GM18499 (cell line): ENCODE data around the gene PLPP2.

ENCODE experiments used
- ATAC-seq: cut with Tn5 transposase; IDR thresholded peaks from one replicate; pipeline ENCODE4 v1.9.1; 2021; ENCODE audit warnings: moderate number of reproducible peaks; ENCODE audit not compliant: insufficient read depth, unreplicated experiment

The PLPP2 gene

DNA sequence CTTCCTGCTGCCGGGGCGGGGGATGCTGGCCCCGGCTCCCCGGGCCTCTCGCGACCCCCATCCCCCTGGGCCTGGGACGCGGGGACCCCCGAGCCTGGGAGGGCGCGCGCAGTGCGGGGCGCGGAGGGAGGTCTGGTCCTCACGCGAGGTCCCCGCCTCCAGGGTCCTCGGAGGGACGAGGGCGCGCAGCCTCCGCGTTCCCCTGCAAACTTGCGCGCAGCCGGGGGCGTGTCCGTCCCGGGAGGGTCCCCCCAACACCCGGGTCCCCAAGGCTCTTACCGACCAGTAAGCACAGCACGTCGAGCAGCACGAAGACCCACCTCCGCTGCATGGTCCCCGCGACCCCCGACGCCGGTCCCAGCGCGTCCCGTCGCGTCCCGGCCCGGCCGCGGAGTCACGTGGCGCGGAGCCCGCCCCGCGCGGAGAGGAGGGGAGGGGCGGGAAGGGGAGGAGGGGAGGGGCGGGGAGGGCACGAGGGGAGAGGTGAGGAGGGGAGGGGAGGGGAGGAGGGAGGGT, at the start of gene PLPP2:
Gene PLPP2, minus strand, starts transcription at position 398 of the 516 bp plus-strand sequence. Its CDS starts 67 bp downstream, at position 331.
- no peak for ATAC-seq

DNA sequence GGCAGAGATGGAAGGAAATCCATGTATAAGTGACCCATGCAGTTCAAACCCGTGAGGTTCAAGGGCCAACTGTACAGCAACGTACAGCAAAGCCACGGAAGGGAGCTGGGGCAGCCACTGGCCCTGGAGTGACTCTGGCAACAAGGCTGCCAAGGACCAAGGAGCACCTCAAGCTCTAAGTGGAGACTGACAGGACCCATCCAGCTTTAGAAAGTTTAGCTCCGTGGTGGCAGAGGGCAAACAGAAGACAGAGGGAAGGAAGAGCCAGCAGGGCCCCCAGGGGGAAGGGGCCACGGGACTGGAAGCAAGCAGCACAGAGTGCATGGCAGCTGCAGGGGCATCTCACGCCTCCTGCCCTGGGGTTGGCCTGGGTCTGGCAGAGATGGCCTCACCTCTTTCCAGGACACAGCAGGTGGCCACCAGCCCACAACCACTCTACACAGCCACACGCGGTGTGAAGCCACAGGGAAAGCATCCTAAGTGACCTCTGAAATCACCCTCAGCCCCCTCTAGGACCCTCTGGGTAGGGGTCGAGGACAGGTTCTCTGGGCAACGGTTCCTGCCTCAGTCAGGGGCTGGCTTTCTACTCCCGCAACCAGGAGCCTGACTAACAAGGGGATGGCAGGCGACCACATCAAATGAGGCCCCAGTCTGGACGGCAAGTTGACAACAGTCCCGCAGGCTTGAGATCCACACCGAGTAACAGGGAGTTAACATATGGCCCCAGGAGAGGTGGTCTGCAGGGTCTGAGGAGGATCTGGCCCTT, 49.6 kb upstream of the PLPP2 start:
- no peak for ATAC-seq

DNA sequence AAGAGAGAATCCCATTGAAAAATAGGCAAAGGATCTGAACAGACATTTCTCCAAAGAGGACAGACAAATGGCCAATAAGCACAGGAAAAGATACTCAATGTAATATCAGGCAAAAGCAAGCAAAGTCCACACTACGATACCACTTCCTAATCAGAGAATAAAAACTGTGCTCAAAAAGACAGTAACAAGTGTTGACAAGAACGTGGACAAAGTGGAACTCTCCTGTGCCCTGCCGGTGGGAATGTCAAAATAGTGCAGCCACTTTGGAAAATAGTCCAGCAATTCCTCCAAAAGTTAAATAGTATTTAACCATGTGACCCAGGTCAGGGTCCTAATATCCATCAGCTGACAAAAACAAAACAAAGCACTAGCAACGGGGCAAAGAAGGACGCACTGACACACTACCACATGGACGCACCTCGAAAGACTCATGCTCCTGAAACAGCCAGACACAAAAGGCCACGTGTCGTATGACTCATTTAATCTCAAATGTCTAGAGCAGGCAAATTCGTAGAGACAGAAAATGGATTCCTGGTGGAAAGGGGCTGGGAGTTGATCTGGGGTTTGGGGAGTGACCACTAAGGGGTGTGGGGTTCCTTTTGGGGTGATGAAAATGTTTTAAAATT, 48.2 kb upstream of the PLPP2 start:
- ATAC-seq = no peak

DNA sequence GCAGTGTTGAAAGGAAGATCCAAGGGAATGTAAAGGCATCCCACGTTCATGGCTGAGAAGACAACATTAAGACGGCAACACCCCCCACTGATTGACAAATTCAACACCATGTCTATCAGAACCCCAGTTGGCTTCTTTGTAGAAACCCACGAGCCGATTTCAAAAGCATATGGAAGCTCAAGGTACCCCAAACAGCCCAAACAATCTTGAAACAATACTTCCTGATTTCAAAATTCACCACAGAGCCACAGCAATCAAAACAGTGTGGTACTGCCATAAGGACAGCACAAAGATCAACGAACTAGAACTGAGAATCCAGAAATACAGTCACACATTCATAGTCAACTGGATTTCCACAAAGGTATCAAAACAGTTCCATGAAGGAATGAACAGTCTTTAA, 47.2 kb upstream of the PLPP2 start:
- ATAC-seq = no peak

DNA sequence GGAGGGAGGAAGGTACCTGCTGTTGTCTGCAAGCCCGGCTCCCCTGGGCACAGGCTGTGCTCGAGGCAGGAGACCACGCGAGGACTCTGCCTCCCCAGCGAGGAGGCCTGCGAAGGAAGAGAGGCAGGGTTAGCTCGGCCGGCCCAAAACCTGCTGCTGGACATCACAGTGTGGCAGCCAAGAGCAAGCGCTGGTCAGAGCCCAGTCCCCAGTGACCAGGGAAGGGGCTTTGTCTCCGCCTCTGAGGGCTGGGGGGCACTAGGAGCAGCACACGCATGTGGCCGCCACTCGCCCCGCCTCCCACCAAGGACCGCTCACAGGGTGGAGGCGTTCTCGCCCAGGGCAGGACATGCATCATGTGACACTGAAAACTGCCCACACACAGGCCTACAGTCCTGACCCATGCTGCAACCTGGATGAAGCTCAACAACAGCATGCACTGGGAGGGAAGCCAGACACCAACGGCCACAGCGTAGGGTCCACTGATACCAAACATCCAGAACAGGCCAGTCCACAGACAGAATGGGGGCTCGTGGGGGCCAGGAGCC, 44.9 kb upstream of the PLPP2 start:
- ATAC-seq = no peak

DNA sequence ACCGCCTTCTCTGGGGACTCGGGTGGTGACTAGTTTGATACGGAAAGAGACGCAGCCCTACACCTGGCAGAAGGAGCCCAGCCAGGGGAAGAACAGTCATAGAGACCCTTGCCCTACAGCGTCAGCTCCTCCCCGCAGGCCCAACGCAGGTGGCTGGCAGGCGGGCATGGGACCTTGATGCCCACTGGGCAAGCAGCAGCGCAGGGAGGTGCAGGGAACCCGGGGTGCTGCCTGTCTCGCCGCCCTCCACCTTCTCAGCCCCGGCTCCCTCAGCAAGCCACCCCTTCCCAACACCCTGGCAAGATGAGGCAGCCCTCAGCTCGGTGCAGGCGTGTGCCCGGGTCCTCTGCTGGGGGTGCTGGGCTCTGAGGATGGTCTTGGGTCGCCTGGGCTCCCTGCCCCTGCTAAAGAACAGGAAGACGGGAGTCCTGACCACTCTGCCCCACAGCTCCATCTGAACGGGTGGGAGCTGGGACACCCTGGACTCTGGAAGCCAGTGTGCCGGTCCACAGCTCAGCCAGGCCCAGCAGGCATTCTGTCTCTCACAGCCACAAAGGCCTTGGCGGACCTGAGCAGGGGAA, 44.4 kb upstream of the PLPP2 start:
- no peak for ATAC-seq

DNA sequence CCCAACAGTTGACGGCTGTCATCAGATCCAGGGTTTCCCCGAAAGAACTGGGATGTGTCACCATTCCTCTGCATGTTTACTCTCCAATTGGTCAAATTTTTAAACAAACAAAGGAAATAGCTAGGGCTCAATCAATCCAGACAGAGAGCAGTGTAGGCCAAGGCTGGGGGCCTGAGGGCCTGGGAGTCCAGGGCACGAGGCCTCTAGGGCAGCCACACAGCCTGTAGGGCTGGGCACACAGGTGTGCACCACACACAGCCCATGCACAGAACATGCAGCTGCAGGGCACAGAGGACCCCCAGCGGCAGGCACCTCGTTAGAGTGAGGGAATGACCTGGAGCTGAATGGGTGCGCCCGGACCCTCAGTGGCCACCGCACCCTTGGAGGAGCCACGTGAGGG, 43.9 kb upstream of the PLPP2 start:
- no peak for ATAC-seq

DNA sequence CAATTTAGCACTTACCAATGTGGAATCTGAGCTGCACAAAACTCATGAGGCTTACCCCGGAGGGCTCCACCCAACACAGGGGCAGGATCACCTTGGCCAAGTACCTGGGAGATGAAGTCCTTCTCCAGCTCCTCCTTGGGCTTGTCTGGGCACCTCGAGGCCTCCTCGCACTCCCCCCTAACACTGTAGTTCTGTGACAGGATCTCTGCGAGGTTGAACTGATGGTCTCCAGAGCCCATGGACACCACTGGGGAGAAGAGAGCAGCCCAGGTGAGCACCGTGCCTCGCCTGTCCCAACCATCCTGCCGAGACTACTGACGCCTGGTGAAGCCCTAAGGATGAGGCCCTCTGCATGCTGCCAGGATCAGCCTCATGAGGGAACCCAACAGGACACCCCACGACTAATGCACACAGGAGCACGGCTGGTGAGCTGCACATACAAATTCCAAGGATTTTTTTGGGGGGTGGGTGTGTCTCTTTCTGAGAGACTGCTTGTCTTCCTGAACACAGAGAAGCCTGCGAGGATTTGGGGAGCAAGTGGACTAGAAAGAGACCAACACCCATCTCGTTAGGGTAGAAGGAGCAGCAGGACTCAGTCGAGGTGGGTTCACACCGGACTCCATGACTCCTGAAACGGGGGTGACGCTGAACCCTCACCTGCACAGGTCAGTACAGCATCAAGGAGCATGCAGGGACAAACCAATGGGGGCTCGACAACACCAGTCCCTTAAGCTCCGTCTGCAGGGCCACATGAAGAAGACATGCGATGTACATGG, 43.3 kb upstream of the PLPP2 start:
- no peak for ATAC-seq

DNA sequence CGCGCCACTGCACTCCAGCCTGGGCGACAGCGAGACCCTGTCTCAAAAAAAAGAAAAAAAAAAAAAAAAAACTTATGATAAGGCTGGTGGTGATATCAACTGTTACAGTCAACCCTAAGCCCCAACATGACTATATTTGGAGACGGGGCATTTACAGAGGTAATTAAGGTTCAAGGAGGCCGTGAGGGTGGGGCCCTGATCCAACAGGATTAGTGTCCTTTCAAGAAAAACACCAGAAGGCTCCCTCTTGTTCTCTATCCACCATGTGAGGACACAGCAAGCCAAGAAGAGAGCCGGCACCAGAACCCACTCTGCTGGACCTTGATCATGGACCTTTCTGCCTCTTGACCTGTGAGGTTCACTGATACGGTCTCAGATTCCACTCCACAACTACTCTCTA, 39.3 kb upstream of the PLPP2 start:
- no peak for ATAC-seq

DNA sequence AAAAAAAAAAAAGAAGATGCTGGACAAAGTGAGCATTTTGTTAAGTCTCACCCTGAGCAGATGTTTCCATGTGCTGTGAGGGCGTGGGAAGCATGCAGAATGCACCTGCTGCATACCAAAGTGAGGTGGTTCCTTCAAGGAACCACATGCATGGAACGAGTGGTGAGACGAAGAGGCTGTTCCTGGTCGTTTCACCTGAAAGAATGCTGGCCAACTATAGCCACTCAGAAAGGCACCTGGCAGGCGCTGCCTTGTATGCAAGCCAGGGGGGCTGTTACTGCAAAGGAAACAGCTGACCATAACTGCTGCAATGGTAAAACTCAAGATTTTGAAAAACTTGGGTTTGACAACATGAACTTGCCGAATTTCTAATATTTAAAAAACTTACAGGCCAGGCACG, 38.7 kb upstream of the PLPP2 start:
- no peak for ATAC-seq

DNA sequence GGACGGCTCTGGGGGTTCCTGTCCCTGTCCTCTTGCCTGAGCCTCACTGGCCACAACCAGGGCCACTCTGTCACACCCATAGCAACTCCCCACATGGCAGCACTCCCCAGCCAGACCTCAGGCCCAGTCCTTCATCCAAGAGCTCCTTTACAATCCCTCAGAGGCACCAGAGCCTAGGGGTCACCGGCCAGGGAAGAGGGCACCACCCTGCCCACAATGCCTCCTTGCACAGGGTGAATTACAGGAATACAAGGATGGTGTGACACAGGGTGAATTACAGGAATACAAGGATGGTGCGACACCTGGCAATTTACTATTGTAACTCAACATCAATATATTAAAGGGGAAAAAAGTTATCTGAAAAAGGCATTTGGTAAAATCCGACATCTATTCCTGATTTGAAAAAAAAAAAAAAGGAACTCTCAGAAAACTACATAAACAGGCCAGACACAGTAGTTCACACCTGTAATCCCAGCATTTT, 36.9 kb upstream of the PLPP2 start:
- no peak for ATAC-seq

DNA sequence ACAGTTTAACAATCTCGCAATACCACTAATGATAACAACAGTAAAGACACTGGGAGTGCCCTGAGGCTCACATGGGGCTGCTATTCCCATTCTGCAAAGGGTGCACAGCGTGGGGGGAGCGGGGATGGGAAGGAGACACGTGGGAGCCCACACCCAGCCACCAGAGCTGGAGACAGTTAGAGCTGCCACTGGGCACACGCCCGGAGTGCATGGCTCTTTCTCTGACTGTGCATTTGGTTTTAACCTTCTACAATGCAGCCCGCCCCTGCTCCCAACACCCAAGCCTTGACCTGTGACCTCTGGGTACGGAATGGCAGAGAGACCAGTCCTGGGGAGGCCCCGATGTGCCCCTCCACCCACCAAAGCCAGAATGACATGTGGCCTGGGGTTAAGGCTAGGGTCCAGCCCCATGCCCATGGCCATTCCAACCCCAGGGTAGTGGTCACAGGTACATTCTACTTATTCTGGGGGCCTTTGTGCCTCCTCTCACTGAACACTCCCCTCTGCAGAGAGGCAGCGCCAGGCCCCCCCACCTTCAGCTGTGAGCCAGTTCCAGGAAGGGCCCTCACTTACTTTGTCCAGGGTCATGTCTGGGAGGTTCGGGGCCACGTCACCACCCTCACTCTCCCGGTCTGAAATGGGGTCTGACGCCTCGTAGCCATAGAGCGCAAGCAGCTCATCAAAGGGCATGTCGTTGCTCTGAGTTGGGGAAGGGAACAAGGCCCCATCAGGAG, 36.3 kb upstream of the PLPP2 start:
- no peak for ATAC-seq

DNA sequence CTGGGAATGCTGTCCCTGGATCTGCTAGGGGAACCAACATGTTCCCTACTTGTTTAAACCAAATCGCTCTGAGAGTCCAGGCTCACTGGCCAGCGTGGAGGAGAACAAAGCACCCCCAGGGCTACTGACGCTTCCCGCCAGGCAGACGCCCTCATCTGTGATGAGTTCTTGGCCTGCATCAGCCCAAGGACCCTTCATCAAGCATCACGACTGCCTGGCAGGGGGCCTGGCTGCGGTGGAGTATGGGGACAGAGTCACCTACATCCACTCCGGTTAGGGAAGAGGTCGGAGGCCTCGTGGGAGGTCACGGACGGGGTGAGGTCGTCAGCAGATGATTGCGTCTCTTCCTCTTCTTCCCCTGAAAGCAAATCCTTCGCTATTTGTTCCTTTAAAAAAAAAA, 35.7 kb upstream of the PLPP2 start:
- no peak for ATAC-seq

DNA sequence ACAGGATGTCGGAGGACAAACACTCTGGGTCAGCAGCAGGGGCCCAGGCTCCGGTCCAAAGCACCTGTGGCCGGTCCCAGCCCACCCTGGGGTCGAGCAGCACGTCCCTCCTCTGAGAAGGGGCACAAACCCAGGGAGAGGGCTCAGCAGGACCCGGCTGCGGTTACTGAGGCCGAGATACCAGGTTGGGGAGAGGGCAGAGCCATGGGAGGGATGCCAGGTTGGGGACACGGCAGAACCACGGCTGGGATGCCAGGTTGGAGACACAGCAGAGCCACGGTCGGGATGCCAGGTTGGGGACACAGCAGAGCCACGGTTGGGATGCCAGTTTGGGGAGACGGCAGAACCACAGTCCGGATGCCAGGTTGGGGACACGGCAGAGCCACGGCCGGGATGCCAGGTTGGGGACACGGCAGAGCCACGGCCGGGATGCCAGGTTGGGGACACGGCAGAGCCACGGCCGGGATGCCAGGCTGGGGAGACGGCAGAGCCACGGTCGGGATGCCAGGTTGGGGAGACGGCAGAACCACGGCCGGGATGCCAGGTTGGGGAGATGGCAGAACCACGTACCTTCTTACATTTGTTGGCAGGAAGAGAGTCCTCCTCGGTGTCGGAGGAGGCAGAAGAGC, 34.8 kb upstream of the PLPP2 start:
- no peak for ATAC-seq

DNA sequence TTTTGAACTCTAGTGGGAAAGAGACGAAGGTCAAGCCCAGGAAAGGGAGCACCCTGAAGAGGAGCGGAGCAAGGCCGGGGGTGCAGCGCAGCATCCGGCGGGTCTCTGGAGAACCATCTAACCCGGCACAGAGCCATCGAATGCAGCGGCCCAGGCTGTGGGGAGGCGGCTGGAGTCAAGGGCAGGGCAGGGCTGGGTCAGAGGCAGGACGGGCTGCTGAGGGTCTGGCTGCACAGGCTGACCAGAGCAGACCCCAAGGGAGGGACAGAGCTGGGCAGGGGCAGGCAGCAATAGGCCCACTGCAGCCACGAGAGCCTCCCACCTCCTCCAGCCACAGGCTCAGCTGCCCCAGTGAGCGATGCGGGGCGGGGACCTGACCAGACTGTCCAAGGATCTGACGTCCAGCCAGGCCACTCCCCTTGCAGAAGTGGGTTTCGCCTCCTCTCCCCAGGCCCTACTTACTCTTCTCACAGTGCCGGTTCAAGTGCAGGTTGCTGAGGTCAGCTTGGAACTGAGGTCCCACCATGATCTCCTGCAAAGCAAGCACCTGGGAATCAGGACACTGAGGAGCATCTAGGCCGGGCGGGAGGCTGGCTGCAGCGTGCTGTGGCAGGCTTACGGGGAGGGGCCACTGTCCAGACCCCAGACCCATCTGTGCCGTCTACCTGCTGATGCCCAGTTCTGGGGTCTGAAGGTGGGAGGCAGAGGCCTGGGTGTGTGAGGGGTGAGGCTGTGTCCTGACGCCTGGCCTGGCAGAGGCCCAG, 34.2 kb upstream of the PLPP2 start:
- ATAC-seq = no peak

DNA sequence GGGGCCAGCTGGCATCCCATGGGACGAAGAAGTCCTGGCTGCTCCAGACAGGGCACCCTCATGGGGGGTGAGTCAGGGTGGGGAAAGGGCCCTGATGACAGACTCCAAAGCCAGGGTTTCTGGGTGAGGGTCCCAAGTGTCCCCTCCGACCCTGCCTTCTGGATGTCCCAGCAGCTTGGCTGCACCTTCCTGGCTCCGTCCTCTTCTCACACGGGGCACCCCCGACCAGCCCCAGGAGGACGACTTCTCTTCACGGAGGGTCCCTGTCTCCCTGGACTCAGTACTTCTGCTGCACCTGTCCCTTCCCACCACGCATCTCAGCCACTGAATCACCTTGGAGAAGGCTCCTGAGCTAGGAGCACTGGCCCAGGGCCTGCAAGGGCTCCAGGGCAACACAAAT, 33.5 kb upstream of the PLPP2 start:
- no peak for ATAC-seq

DNA sequence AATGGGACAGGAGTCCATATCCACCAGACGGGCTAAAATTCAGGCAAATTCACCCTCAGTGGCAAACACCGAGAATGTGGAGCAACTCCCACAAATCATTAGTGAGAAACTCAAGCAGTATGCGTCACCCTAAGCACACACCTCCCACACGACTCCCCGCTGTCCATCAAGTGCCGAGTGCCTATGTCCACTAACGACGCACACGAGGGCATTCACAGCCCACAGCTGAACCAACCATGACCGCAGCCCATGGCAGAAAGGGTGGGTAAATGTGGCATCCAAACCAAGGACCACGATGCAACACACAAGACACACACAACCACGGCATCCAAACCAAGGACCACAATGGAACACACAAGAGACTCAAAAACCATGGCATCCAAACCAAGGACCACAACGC, 31.4 kb upstream of the PLPP2 start:
- no peak for ATAC-seq

DNA sequence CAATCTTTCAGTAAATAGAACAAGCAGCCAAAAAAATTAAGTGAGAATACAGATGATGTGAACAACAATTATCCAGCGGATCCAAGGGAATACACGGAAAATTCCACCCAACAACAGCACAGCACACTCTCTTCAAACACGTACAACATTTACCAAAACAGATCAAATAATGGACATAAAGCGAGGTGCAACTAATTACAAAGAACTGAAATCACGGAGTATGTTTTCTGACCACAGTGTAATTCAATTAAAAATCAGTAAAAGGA, 27.2 kb upstream of the PLPP2 start:
- ATAC-seq = no peak
